Activated CD8-positive, alpha-beta memory T cell treated with anti-CD3 and anti-CD28 coated beads for 24 hours (primary cell): Measurements from ENCODE around the gene RINT1.

Experiments
- DNase-seq: peaks from one replicate; pipeline ENCODE4 v3.0.0-alpha.2; 2020

Gene RINT1

GRCh38 chr7:105600720-105601550, 68.9 kb downstream of the RINT1 start:
- no peak for DNase-seq

GRCh38 chr7:105602325-105603305, 70.6 kb downstream of the RINT1 start:
- DNase-seq = no peak

- no peak for DNase-seq
These were observed 78.3 kb downstream of the RINT1 start for GRCh38 chr7:105610165-105610930.

DNA sequence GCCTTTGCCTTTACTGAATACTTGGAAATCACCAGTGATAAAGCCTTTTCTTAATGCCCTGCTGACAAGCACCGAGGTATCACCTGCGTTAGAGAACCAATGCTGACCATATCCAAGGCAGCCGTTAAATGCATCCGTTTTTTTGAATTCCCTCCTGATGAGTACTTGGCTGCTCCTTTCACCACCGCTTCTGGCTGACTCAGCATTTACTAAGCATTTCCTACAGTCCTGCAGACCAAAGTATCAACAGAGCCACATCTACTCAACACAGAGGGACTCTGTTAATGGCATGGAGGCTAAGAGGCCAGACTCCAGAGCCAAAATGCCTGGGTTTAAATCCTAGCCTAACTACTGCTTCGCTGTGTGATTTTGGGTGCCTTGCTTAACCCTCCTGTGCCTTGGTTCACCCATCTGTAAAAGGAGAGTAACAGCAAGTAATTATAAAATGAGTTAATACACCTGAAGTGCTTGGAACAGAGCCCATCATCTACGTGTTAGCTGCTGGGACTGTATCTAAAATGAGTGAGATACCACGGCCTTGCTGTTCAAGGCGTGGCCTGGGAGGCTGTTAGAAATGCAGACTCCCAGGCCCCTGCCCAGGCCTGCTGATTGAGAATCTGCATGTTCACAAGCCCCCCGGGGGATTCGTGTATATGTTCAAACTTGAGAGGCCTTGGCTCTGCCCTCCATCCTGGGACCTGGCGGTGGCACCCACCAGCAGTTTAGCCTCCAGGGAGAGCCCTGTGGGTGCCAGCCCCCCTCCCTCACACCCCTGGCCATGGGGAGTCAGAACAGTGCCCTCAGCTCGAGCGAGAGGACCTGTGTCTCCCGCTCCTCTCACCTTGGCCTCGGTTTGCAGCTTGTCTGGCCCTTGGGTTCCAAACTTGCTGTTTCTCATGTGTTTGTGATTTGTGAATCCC, 80.1 kb downstream of the RINT1 start:
- DNase-seq = no peak

- DNase-seq = no peak
These were observed 80.8 kb downstream of the RINT1 start for GRCh38 chr7:105612806-105613205.

DNA sequence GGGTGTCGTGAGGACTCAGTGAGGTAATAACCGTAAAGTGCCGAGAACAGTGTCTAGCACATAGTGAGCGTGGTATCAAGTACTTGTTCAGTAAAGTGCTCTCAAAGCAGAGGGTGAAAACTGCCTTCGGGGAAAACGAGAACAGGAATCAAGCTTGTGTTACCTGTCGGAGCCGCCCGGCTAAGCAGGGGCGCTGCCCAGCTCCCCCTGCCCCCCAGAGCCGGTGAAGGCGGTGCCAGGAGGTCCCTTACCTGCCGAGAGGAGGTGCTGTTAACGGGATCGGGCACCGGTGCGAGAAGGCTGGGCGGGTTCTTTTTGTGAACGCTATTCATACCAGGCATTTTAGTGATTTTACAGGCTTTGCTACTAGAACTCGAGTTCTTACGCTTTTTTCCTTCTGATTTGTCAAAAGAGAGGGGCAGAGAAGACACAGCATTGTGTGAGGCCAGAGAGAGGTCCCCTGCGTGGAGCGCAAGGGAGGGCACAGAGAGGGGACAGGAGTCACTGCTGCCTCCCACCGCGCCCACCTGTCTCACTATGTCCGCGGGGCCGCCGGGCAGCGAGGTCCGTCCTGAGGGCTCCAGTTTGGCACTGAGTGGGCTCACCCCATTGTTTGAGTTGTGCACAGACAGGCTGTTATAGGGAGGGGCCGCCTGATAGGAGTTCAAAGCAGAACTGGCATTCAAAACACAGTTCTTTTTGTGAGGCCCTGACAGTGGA, 81.8 kb downstream of the RINT1 start:
- DNase-seq = no peak

DNA sequence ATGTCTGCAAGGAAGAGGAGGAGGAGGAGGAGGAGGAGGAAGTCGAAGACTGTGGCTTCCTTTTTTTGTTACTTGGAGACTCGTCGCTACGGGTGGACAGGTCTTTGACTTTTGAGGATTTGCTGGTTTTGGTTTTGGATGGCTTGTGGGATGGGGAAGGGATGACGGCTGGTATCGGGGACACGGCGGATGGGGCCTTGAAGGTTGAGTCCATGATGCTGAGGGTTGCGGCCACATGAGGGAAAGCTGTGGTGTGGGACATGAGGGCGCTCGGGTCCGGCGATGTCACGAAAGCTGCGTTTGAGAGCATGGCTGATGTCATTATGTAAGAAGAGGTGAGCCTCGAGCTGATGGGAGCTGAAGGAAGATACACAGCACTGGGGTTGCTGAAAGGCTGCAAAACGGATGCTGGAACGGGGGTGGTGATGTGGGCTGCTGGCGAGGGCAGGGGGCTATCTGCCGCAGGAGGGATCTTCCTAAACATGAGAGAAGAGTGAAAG, 82.4 kb downstream of the RINT1 start:
- no peak for DNase-seq
